GF-D8 (cell line): ENCODE data around the gene PTPRN2.
"Not testable (repeated sequence)": the region's sequence is repeated elsewhere in the genome, so short reads cannot be mapped to it uniquely, and the experiment has no call there.

Experiments
- DNase-seq: peaks from one replicate; lab custom pipeline; 2025; lab: John Stamatoyannopoulos, UW

PTPRN2 gene

DNA sequence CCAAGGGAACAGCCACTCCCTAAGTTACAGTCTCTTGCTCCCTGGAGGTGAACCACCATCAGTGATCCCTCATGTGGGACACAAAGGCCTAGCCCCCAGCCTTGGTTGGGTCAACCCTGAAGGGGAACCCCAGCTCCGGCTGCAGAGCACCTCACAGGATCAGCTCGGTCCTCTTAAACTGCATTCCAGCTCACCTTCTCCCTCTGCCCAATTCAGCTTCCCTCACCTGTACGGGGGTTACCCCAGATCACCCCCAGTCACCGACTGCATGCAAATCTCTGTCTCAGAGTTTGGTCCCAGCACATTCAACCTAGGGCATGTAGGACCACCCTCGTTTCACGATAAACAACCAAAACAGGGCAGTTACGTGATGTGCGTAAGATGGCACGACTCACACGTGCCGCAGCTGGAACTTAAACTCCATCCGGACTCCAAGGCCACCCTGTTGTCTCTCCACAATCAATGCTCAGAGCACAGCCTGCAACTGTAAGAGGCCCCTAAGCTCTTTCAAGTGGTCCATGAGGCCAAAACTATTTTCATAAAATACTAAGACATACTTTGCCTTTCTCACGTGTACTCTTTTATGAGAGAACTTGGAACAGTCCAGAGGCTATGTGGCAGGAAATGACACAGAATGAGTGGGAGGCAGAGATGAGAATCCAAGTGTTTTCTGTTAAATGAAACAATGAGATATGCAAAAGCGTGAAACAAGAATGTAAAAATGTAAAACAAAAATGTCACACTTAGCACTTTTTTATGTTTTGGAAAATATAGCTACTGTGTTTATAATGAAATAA, 285.2 kb downstream of the PTPRN2 start:
- no peak for DNase-seq

DNA sequence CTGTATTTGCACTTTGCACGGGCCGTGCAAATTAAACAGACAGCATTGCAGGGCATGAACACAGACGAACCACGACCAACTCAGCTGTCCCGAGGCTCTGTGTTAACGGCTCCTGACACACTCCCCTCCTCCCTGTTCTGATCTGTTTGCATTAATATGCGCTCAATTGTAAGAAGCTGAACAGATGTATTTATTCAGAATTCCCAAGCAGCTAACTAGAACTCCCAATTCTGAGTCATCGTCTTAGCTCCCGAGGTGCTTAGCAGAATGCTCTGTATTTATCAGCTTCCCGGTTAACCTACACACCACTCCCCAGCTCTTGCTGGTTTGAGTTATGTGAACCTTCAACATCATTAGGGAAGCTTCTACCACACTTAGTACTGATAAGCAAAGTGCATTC, 286.4 kb downstream of the PTPRN2 start:
- DNase-seq: no peak

- no peak for DNase-seq
These were observed 287.2 kb downstream of the PTPRN2 start for GRCh38 chr7:158300427-158300826.

GRCh38 chr7:158299607-158300006, 288.0 kb downstream of the PTPRN2 start:
- no peak for DNase-seq

GRCh38 chr7:158296798-158297104, 290.9 kb downstream of the PTPRN2 start:
- DNase-seq: no peak

- no peak for DNase-seq
These were observed 291.4 kb downstream of the PTPRN2 start for GRCh38 chr7:158295966-158296797.

DNA sequence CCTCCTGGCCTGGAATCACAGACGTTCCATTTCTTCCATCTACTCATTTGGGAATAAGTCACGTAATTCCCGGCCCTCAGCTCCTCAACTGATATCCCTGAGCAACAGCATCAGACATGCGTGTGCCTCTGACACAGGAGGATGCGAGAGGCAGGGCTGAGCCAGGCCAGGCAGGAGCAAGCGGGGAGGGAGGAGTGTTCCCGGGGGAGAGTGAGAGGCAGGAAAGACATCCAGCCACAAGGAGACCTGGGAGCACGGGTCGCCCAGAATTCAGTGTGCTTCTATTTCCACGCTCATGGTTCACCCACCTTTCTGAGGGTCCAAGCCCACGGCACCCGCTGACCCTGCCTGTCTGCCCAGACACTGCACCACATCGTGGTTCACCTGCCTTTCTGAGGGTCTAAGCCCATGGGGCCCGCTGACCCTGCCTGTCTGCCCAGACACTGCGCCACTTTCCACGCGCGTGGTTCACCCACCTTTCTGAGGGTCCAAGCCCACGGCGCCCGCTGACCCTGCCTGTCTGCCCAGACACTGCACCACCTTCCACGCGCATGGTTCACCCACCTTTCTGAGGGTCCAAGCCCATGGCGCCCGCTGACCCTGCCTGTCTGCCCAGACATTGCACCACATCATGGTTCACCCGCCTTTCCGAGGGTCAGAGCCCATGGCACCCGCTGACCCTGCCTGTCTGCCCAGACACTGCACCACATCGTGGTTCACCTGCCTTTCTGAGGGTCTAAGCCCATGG, 293.0 kb downstream of the PTPRN2 start:
- not testable (repeated sequence) for DNase-seq

- no peak for DNase-seq
These were observed 294.7 kb downstream of the PTPRN2 start for GRCh38 chr7:158292948-158293347.

DNA sequence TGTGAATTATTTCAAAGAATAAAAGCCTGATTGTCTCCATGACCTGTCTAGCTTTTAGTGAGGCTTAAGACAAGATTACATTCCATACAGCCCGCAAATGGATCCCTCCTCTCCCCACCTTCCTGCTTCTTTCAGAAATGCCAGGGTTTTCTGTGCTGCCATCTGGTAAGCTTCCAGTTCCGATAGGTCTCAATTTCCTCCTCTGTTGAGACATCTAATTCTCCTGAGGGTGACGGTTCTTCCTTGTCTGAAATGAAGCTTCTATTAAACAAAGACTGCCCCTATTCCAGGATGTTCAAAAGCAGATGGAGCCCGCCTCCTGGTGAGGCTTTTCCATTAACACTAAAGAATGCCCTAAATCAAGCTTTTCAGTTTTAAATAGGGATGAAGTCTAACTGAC, 295.6 kb downstream of the PTPRN2 start:
- no peak for DNase-seq

- DNase-seq: no peak
These were observed 297.7 kb downstream of the PTPRN2 start for GRCh38 chr7:158289761-158290523.

DNA sequence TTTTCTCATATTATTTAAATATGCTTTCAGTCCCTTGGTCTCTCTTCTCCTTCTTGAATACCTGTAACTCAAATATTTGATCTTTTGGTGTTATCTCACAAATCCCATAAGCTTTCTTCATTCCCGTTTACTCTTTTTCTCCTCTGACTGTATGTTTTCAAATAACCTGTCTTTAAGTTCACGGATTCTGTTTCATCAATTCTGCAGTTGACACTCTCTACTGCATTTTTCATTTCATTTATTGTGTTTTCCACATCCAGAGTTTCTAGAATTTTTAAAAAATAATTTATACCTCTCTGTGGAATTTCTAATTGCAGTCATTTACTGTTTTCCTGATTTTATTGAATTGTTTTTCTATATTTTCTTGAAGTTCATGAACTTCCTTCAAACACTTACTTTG, 298.4 kb downstream of the PTPRN2 start:
- no peak for DNase-seq

GRCh38 chr7:158286210-158286609, 301.4 kb downstream of the PTPRN2 start:
- peak; percentile 78 for DNase-seq

DNA sequence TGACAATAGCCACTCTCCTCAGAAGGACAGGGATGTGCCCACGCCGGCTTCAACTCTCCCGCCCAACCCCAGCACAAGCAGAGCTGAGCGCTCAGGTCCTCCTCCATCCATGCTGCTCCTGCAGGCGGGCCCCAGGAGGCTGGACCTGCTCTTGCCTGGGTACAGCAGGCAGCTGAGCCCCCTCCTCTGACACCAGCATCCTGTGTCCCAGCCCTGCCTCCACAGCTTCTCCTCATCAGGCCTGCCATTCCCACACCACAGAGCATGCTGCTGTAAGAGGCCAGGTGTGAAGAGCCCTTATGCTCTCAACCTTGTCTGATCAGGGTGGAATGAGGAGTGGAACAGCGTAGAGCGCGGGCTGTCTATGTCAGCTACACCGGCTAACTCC, 302.2 kb downstream of the PTPRN2 start:
- no peak for DNase-seq

DNA sequence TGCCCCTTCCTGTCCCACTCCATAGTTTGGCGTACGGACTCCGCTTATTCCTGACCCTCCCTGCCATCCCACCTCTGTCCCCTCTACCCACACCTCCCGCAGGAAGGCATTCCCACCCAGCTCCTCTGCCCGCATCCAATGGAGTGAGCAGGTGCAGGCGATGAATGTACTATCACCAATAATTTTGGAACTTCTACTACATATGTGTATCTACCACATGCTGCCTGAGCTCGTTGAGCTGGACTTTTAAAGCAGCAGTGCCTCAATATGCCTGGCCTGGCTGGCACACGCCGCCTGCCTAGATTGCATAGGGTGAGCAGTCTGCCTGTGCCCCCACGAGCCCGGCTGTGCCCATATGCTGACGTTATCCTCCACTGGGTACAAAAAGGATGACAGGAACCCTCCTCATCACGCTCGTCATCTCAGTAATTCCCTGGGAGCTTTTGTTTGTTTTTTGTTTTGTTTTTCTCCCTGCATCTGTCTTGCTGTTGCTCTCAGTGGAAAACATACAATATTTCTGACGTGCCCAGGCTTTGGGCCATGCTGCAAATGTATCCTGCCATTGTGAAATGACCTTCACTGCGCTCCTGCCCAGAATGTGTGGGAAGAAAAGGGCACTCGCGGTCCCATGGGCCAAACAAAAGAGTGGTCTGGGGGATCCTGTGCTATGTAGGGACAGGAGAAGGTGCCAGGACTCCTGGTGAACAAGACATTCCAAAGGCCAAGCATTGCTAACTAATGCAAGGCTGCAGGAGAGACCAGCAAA, 302.8 kb downstream of the PTPRN2 start:
- DNase-seq: no peak

DNA sequence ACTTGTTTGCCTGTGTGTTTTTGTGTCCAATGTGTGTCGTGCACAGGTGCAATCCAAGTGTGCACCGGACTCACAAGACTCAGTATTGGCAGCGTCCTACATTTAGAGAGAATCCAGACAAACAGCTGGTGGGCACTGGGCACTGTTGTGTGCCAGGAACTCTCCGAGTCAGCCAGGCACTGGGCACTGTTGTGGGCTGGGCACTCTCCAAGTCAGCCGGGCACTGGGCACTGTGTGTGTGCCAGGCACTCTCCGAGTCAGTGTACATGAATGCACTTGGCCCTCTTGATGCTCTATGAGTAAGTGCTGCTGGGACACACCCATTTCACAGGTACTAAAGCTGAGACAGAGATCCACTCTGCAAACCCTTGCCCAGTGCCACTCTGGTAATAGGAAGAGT, 303.5 kb downstream of the PTPRN2 start:
- no peak for DNase-seq

GRCh38 chr7:158283016-158283974, 304.3 kb downstream of the PTPRN2 start:
- DNase-seq: no peak

DNA sequence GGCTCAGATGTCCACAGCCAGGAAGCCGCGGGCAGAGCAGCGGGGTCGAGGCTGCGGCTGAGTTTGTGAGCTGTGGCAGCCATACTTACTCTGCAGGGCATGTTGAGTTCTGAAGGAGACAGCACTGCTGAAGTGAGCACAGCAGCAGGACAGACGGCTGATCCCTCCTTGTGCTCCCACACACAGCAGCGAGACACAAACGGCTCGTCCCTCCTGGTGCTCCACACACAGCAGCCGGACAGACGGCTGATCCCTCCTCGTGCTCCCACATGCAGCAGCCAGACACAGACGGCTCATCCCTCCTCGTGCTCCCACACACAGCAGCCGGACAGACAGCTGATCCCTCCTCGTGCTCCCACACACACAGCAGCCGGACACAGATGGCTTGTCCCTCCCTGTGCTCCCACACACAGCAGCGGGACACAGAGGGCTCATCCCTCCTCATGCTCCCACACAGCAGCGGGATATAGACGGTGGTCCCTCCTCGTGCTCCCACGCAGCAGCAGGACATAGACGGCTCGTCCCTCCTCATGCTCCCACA, 305.1 kb downstream of the PTPRN2 start:
- DNase-seq: no peak

DNA sequence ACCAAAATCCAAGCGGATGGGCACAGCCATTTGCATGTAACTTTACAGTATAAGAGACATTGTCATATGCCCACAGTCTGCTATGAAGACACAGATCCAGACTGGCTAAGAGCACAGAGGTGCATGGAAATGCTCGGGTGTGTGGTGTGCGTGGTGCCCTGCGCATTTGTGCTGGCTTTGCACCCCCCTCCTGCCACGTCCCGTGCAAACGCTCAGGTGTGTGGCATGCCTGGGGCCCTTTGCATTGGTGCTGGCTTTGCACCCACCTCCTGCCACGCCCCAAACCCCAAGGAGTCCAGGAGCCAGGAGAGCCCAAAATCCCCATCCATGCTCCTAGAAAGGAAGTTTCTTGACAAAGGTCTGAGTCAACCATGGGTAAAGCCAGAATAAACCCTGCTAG, 306.2 kb downstream of the PTPRN2 start:
- DNase-seq: no peak

DNA sequence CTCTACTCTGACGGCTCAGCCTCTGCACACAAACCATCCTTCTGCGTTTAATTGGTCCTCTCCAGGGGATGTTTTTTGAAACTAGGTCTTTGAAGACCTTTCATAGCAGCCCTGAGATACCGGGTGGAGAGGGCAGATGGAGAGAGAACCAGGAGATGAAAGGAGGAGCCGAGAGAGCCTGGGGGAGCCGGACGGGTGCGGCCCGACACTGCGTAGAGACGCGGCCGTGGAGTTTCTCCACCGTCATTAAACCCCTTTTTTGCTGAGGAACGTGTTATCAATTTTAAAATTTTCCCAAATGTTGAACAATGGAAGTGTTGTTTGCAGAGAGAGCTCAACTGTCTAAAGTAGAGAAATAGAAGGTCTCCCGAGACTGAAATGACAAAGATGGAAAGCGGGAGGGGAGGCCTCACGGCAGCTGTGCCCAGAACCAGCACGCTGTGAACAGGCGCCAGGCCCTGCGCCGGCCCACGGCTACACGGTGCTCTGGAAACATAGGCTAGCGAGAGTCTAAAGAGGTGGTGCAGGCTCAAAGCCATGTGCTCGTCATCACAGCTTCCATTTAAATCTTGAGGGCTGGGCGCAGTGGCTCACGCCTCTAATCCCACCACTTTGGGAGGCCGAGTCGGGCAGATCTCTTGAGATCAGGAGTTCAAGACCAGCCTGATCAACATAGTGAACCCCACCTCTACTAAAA, 307.0 kb downstream of the PTPRN2 start:
- DNase-seq: no peak
